Neural cell (in vitro differentiated cells): ENCODE measurements around the gene C1orf35. TPM values are rescaled to one million over a fixed set of nuclear protein-coding genes. Genes with fewer than 3 reads are reported as not detected.
A peak's percentile ranks its signal among the peaks of the same experiment; 100 is the strongest.

Experiments used
- H2AFZ ChIP-seq: fragments of 200-600, 300-800 bp; sonication (generic), shearing (Covaris generic); 2 replicates; pipeline ENCODE4 v1.6.0; 2014; ENCODE audit warnings: low read depth, mild to moderate bottlenecking, antibody characterized with exemption, low read length, moderate library complexity
- H3F3A ChIP-seq: fragments of 200-600 bp; shearing (Covaris generic); 2 replicates; pipeline ENCODE4 v1.6.1; 2016; ENCODE audit warnings: mild to moderate bottlenecking, moderate library complexity, mixed read lengths, antibody characterized with exemption, low read length; ENCODE audit not compliant: insufficient read depth, poor library complexity, severe bottlenecking
- H3K27ac ChIP-seq: fragments of 200-600, 300-800 bp; sonication (generic), shearing (Covaris generic); 2 replicates; pipeline ENCODE4 v1.5.1; 2014; ENCODE audit warnings: mild to moderate bottlenecking, low read length, moderate library complexity
- H3K27me3 ChIP-seq: fragments of 300-800, 200-600 bp; sonication (generic), shearing (Covaris generic); 2 replicates; pipeline ENCODE4 v1.6.0; 2014; ENCODE audit warnings: mild to moderate bottlenecking, low read depth, low read length, moderate library complexity; ENCODE audit not compliant: insufficient read depth
- H3K36me3 ChIP-seq: fragments of 300-800, 200-600 bp; sonication (generic), shearing (Covaris generic); 2 replicates; pipeline ENCODE4 v1.5.1; 2014; ENCODE audit warnings: mild to moderate bottlenecking, antibody characterized with exemption, low read length, moderate library complexity; ENCODE audit not compliant: insufficient read depth
- H3K4me2 ChIP-seq: fragments of 300-800, 200-600 bp; sonication (generic), shearing (Covaris generic); 2 replicates; pipeline ENCODE4 v1.6.0; 2014; ENCODE audit warnings: mild to moderate bottlenecking, low read length
- H3K4me3 ChIP-seq: fragments of 300-800, 200-600 bp; sonication (generic), shearing (Covaris generic); 2 replicates; pipeline ENCODE4 v1.5.1; 2014; ENCODE audit warnings: mild to moderate bottlenecking, low read length, moderate library complexity
- H3K79me2 ChIP-seq: fragments of 200-600 bp; shearing (Covaris generic); replicated peaks from 2 replicates; pipeline ENCODE4 v1.6.0; 2014; ENCODE audit warnings: mild to moderate bottlenecking, low read length, moderate library complexity; ENCODE audit not compliant: insufficient read depth
- H3K9ac ChIP-seq: fragments of 300-800, 200-600 bp; sonication (generic), shearing (Covaris generic); 2 replicates; pipeline ENCODE4 v1.6.1; 2016; ENCODE audit warnings: mild to moderate bottlenecking, low read length, mixed read lengths
- H3K9me2 ChIP-seq: fragments of 200-600 bp; shearing (Covaris generic); 2 replicates; pipeline ENCODE4 v1.6.1; 2016; ENCODE audit warnings: mild to moderate bottlenecking, low read length, mixed read lengths; ENCODE audit not compliant: insufficient read depth
- H3K9me3 ChIP-seq: fragments of 200-600, 300-800 bp; sonication (generic), shearing (Covaris generic); 2 replicates; pipeline ENCODE4 v1.6.1; 2016; ENCODE audit warnings: mild to moderate bottlenecking, mixed run types, low read length, moderate library complexity, mixed read lengths
- H4K20me1 ChIP-seq: fragments of 200-600 bp; shearing (Covaris generic); 2 replicates; pipeline ENCODE4 v1.6.1; 2016; ENCODE audit warnings: mild to moderate bottlenecking, mixed run types; ENCODE audit not compliant: insufficient read depth
- CTCF ChIP-seq: fragments of 450-650 bp; IDR thresholded peaks from 2 replicates; pipeline ENCODE4 v1.5.1; 2014; ENCODE audit warnings: antibody characterized with exemption, mild to moderate bottlenecking, moderate library complexity; ENCODE audit not compliant: poor library complexity, severe bottlenecking
- EP300 ChIP-seq: fragments of 450-650 bp; conservative IDR thresholded peaks from 2 replicates; pipeline ENCODE4 v1.6.1; 2014; ENCODE audit warnings: antibody characterized with exemption, mild to moderate bottlenecking, moderate library complexity; ENCODE audit not compliant: poor library complexity, severe bottlenecking
- EZH2 ChIP-seq: fragments of 200-600, 300-800 bp; shearing (Covaris generic), sonication (generic); IDR thresholded peaks from 2 replicates; pipeline ENCODE4 v1.6.1; 2014; ENCODE audit warnings: antibody characterized with exemption, low read length, borderline replicate concordance, mild to moderate bottlenecking; ENCODE audit not compliant: insufficient read depth, poor library complexity, severe bottlenecking
- MXI1 ChIP-seq: fragments of 450-650 bp; conservative IDR thresholded peaks from 2 replicates; pipeline ENCODE4 v1.6.1; 2014; ENCODE audit warnings: antibody characterized with exemption, mild to moderate bottlenecking; ENCODE audit not compliant: poor library complexity, severe bottlenecking
- POLR2AphosphoS5 ChIP-seq: IDR thresholded peaks from 2 replicates; pipeline ENCODE4 v1.6.1; 2012
- RAD21 ChIP-seq: fragments of 450-650 bp; conservative IDR thresholded peaks from 2 replicates; pipeline ENCODE4 v1.6.1; 2014; ENCODE audit warnings: antibody characterized with exemption, mild to moderate bottlenecking, moderate library complexity
- REST ChIP-seq: IDR thresholded peaks from 2 replicates; pipeline ENCODE4 v1.6.1; 2012; ENCODE audit warnings: borderline replicate concordance
- SMC3 ChIP-seq: fragments of 450-650 bp; conservative IDR thresholded peaks from 2 replicates; pipeline ENCODE4 v1.6.1; 2014; ENCODE audit warnings: antibody characterized with exemption, mild to moderate bottlenecking, moderate library complexity; ENCODE audit not compliant: poor library complexity
- TAF1 ChIP-seq: IDR thresholded peaks from 2 replicates; pipeline ENCODE4 v1.6.1; 2012; ENCODE audit warnings: low read depth
- polyA minus RNA-seq: library from RNA; depleted of rRNA, polyadenylated mRNA; stranded (reverse); fragments of >200 nt; gene quantifications from 2 replicates; pipeline ENCODE4 v1.2.3, GENCODE V29; 2014
- polyA plus RNA-seq: library from polyadenylated mRNA; depleted of rRNA; stranded (reverse); fragments of >200 nt; gene quantifications from 2 replicates; pipeline ENCODE4 v1.2.3, GENCODE V29; 2014

The C1orf35 gene
- polyA plus RNA-seq (32.8 and 37.5 TPM in 2 replicates), polyA minus RNA-seq (12.3 and 12.7 TPM in 2 replicates)

- Histone ChIP-seq H3K9me3 (no peaks in the 10 kb centered on the region), H3F3A (no peaks in the 10 kb centered on the region), H3K9me2 (no peaks in the 10 kb centered on the region), H3K27me3 (no peaks in the 10 kb centered on the region), H3K79me2 (peaks cover 13% of the 10 kb centered on the region), H3K27ac (peak within 1 kb of the TSS; percentile 89), H2AFZ (peak within 1 kb of the TSS; percentile 51), H3K4me2 (peak within 1 kb of the TSS; percentile 62), H4K20me1 (no peaks in the 10 kb centered on the region), H3K4me3 (peak within 1 kb of the TSS; percentile 85), H3K9ac (peak within 1 kb of the TSS; percentile 92), H3K36me3 (no peaks in the 10 kb centered on the region)
- TF ChIP-seq EP300 (peak; percentile 77), POLR2AphosphoS5 (peak; percentile 96), RAD21 (peak; percentile 31), TAF1 (peak; percentile 80), SMC3 (peak; percentile 24), CTCF (no peak), MXI1 (peak; percentile 88), REST (peak; percentile 39), EZH2 (no peak)
Measured at GRCh38 chr1:228102791-228103620, at the start of gene C1orf35. TSS of gene C1orf35 (minus strand) at chr1:228103325. CDS start at chr1:228103227, 98 bp downstream.

- no peak overlapping the region for H3K9ac ChIP-seq
- no peak overlapping the region for H3K27ac ChIP-seq
- no peak overlapping the region for H3K4me3 ChIP-seq
- no peaks in the 10 kb centered on the region for H3F3A ChIP-seq
- TF ChIP-seq SMC3 (no peak), EZH2 (no peak), POLR2AphosphoS5 (no peak), MXI1 (no peak), REST (no peak), CTCF (no peak), EP300 (no peak), RAD21 (no peak), TAF1 (no peak)
- H3K9me3 ChIP-seq, result no peaks in the 10 kb centered on the region
- H3K79me2 ChIP-seq, result no peaks in the 10 kb centered on the region
- H3K36me3 ChIP-seq, result no peaks in the 10 kb centered on the region
- no peak overlapping the region for H3K4me2 ChIP-seq
- H3K27me3 ChIP-seq, result no peaks in the 10 kb centered on the region
- no peaks in the 10 kb centered on the region for H3K9me2 ChIP-seq
- no peaks in the 10 kb centered on the region for H4K20me1 ChIP-seq
- no peak overlapping the region for H2AFZ ChIP-seq
Measured at GRCh38 chr1:228152918-228153258, 49.8 kb upstream of the C1orf35 start.
